Activated CD4-positive, alpha-beta memory T cell treated with anti-CD3 and anti-CD28 coated beads, Interleukin-2, amount 10 ng/mL, durations not matched to agents 7 days and 5 days (primary cell): ENCODE results near the gene SCTR. TPM values are rescaled to one million over a fixed set of nuclear protein-coding genes. Genes with fewer than 3 reads are reported as not detected.
"Not testable (repeated sequence)": the region's sequence is repeated elsewhere in the genome, so short reads cannot be mapped to it uniquely, and the experiment has no call there.

ENCODE experiments used
- CTCF ChIA-PET: fragments of 350-600 bp; sonication (Branson Sonifier 250); formaldehyde crosslinking; loops from one replicate; lab custom pipeline; 2021; ENCODE audit warnings: antibody characterized with exemption, inconsistent platforms; lab: Charles Lee
- POLR2A ChIA-PET: fragments of 350-600 bp; sonication (Branson Sonifier 250); formaldehyde crosslinking; loops from one replicate; lab custom pipeline; 2021; ENCODE audit warnings: antibody characterized with exemption; lab: Charles Lee
- DNase-seq: peaks from one replicate; pipeline ENCODE4 v3.0.0-alpha.2; 2020
- H3K27ac Mint-ChIP-seq: one replicate; pipeline ENCODE4 v1.8.0; 2021; ENCODE audit warnings: mild to moderate bottlenecking, mixed read lengths
- H3K27me3 Mint-ChIP-seq: one replicate; pipeline ENCODE4 v1.8.0; 2021; ENCODE audit warnings: mixed read lengths
- H3K36me3 Mint-ChIP-seq: one replicate; pipeline ENCODE4 v1.8.0; 2021; ENCODE audit warnings: low read depth, mixed read lengths
- H3K4me1 Mint-ChIP-seq: one replicate; pipeline ENCODE4 v1.8.0; 2021; ENCODE audit warnings: mixed read lengths
- H3K4me3 Mint-ChIP-seq: one replicate; pipeline ENCODE4 v1.8.0; 2021; ENCODE audit warnings: mild to moderate bottlenecking, mixed read lengths
- H3K9me3 Mint-ChIP-seq: one replicate; pipeline ENCODE4 v1.8.0; 2021; ENCODE audit warnings: mixed read lengths
- total RNA-seq, 2 experiments: library from RNA; stranded (reverse); gene quantifications; one replicate each; pipeline ENCODE4 v1.2.3, GENCODE V29; 2021

The SCTR gene
- total RNA-seq, 2 experiments from 2014 or later: not detected

DNA sequence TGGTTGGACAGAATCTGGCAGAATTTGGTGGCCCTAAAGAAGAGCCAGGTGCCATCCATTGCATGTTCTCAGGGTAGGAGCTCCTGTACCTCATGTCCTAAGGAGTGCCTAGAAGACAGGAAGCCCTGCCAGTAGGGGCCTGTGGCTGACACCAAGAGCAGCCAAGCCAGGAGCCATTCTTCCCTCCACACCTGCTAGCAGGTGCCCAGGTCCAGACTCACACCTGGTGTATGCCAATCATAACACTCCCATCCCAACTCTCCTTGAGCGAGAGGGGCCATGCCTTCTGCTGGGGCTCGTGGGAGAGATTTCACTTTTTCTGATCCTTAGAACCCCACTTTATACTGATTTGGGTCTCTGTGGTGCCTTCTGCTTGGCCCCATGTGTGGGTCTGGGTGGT, 119.1 kb downstream of the SCTR start:
- CTCF ChIA-PET: interaction anchor here (2.2 kb wide), 1 partner anchor 71 kb away, joined by 9 read pairs; no protein-coding TSS in a partner anchor
- Mint-ChIP-seq H3K9me3 (no peaks in the 10 kb centered on the region), H3K27ac (no peak overlapping the region), H3K36me3 (no peaks in the 10 kb centered on the region), H3K27me3 (peaks cover 6% of the 10 kb centered on the region), H3K4me1 (no peaks in the 10 kb centered on the region), H3K4me3 (no peak overlapping the region)
- POLR2A ChIA-PET: no interaction called here
- DNase-seq: no peak

DNA sequence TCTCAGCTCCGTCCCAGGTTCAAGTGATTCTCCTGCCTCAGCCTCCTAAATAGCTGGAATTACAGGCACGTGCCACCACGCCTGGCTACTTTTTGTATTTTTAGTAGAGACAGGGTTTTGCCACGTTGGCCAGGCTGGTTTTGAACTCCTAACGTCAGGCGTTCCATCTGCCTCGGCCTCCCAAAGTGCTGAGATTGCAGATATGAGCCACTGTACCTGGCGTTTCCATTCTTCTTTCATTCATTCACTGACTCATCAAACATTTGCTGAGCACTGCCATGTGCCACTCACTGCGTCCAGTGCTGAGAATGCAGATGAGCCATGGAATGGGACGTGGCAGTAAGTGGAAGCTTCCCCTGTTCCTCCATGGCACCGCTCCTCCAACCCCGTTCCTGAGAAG, 120.7 kb downstream of the SCTR start:
- H3K4me3 Mint-ChIP-seq, H3K27me3 Mint-ChIP-seq, POLR2A ChIA-PET, H3K36me3 Mint-ChIP-seq, H3K4me1 Mint-ChIP-seq, H3K27ac Mint-ChIP-seq, H3K9me3 Mint-ChIP-seq, CTCF ChIA-PET, DNase-seq: not testable (repeated sequence)

DNA sequence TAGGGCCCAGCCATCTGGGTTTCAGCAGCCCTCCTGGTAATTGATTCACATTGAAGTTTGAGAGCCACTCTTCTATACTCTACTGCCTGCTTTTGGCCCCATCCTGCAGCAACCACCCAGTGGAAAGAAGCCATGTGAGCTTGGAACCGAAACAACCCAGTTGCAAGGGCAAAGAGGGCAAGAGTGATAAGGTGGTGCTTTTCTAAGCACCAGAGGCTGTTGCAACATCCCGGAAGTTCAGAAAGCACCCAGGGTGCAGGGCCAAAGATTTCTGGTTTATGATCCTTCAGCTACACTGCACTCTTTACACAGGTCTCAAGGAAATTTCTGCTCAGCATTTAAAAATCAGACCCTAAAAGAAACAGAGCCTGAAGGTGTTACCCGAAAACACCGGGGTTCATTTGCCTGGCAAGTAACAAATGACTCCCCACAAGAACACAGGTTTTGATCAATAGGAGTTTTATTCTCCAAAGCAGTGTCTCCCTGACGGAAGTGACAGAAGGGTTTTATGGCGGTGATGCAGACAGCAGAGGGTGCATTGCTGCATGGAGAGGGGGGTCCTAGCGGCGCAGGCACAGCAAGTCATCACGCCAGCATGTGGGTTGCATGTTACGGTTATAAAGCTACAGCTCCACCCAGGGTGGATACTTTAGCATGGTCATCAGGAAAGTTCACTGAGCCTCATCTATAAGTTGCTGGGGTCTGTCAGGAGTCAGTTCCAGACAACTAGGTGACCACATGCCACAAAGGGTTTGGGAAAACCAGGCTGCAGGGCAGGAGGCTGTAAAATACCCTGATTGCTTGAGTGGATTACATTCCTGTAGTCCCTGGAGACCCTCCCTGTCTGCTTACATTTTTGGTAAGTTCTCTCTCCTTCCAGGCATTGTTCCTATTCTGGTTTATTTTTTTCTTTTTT, 121.4 kb downstream of the SCTR start:
- Mint-ChIP-seq H3K27me3 (peaks cover 4% of the 10 kb centered on the region), H3K4me3 (no peak overlapping the region), H3K4me1 (no peaks in the 10 kb centered on the region), H3K27ac (no peak overlapping the region), H3K9me3 (no peaks in the 10 kb centered on the region), H3K36me3 (no peaks in the 10 kb centered on the region)
- ChIA-PET POLR2A (no interaction called here), CTCF (no interaction called here)
- no peak for DNase-seq

GRCh38 chr2:119402106-119402505, 122.2 kb downstream of the SCTR start:
- no peaks in the 10 kb centered on the region for H3K36me3 Mint-ChIP-seq
- ChIA-PET POLR2A (no interaction called here), CTCF (no interaction called here)
- H3K27ac Mint-ChIP-seq: no peak overlapping the region
- peaks cover 4% of the 10 kb centered on the region for H3K27me3 Mint-ChIP-seq
- H3K4me1 Mint-ChIP-seq: no peaks in the 10 kb centered on the region
- no peak overlapping the region for H3K4me3 Mint-ChIP-seq
- DNase-seq: no peak
- no peaks in the 10 kb centered on the region for H3K9me3 Mint-ChIP-seq

GRCh38 chr2:119397196-119397595, 127.1 kb downstream of the SCTR start:
- H3K9me3 Mint-ChIP-seq: no peaks in the 10 kb centered on the region
- POLR2A ChIA-PET: no interaction called here

DNA sequence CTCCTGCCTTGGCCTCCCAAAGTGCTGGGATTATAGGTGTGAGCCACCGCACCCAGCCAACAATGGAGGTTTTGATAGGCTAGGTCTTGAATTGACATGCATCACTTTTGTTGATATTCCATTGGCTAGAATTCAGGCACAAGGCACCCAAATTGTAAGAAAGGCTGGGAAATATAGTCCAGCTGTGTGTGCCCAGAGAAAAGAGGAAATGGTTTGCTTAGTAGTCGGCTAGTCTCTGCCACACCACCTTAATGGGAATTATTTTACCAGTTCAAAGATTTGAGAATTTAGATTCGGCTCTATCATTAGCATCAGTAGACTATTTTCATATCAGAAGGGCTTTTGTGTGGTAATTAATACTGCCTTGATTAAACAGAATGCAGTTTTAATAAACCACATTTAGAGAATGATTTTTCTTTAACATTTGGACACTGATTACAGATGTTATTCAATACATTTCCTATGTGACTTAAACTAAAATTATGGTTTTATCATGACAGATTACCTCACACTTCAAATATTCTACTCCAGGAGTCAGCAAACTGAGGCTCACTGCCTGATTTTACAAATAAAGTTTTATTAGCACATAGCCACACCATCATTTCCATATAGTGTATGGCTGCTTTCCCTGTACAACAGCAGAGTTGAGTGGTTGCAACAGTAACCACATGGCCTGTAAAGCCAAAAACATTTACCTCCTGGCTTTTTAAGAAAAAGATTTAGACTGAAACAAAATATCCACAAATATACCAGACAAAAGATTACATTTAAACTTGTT, 130.1 kb downstream of the SCTR start:
- no peaks in the 10 kb centered on the region for H3K9me3 Mint-ChIP-seq
- peaks cover 6% of the 10 kb centered on the region for H3K4me1 Mint-ChIP-seq
- no peak overlapping the region for H3K27ac Mint-ChIP-seq
- H3K36me3 Mint-ChIP-seq: no peaks in the 10 kb centered on the region
- ChIA-PET CTCF (no interaction called here), POLR2A (no interaction called here)
- H3K27me3 Mint-ChIP-seq: peaks cover 14% of the 10 kb centered on the region
- no peak for DNase-seq
- no peak overlapping the region for H3K4me3 Mint-ChIP-seq

More at GRCh38 chr2:119397196-119397595, 127.1 kb downstream of the SCTR start:
- Mint-ChIP-seq H3K4me3 (no peak overlapping the region), H3K27ac (no peak overlapping the region), H3K27me3 (peaks cover 8% of the 10 kb centered on the region), H3K36me3 (no peaks in the 10 kb centered on the region), H3K4me1 (no peaks in the 10 kb centered on the region)
- DNase-seq: no peak
- CTCF ChIA-PET: no interaction called here

Other genes with a start within 250 kb of the SCTR start
- 1 to 10 TPM; 6.9 to 7.1 TPM for gene C2orf76, start 157.6 kb downstream of the SCTR start, total RNA-seq
- 100 to 1,000 TPM; 142 to 150 TPM for gene DBI, start 157.5 kb downstream of the SCTR start, total RNA-seq
- not detected for gene TMEM37, start 92.6 kb downstream of the SCTR start, total RNA-seq
- gene CFAP221, start 20.0 kb upstream of the SCTR start, total RNA-seq: not detected
- 1 to 10 TPM; 8.3 to 8.5 TPM for gene TMEM177, start 154.7 kb upstream of the SCTR start, total RNA-seq
- 10 to 100 TPM; 78.7 to 84.5 TPM for gene PTPN4, start 235.4 kb upstream of the SCTR start, total RNA-seq